Smooth muscle cell of the brain vasculature (primary cell): ENCODE results near the gene ZNF385C.
"Not testable (repeated sequence)": the region's sequence is repeated elsewhere in the genome, so short reads cannot be mapped to it uniquely, and the experiment has no call there.

Source experiments
- DNase-seq: peaks from one replicate; pipeline ENCODE4 v3.0.0-alpha.2; 2012; ENCODE audit warnings: low read depth, low spot score

The ZNF385C gene

DNA sequence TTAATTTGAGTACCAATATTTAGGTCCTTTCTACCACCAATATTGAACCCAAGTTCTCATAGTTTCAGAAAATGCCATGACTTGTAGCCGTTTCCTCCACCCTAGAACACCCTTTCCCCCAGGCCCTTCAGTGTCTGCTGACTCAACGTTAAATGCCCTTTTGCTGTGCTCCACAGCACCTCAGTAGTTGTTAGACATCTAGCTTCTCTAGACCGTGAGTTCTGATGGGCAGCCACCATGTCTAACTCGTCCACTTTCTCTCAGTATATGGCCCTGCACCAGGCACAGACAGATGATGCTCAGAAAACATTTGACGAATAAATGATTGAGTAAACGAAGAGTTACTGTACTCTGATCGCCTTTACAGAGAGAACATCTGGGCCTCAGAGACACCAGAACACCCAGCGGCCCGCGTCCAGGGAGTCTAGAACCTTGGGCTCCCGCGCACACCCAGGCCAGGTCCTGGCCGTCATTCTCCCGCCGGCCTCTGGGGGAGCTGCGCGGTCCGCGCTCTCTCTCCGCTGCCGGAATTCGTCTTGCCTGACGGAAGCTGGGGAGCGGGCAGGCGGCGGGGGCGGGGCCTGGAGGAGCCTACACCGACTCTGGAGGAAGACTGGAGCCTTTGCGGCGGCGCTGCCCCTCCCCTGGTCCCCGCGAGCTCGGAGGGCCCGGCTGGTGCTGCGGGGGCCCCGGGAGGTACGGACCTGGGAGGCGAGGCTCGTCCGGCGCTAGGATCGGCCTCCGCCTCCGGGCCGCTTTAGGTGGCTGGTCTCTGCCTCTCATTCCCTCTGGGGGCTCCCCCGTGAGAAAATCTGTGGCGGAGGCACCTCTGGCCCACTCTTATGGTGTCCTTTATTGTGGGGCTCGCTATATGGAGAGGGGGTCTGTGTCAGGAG is 78.5 kb downstream of the ZNF385C start, which contains the start of gene NKIRAS2:
TSS of gene NKIRAS2 (plus strand) at position 582 of the 896 bp plus-strand sequence. CDS start 1,488 bp downstream, outside the sequence.
- peak; percentile 63 for DNase-seq

DNA sequence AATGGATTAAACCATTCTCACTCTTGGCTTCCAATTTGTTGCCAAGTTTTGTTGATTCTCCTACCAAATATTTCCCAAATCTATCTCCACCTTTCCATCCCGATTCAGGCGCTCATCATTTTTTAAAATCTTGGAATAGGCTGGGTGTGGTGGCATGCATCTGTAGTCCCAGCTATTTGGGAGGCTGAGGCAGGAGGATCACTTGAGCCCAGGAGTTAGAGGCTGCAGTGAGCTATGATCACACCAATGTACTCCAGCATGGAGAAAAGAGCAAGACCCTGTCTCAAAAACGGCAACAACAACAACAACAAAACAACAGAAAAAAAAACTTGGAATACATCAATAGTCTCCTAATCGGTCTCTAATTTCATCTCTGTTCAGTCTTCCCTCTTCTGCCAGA is 79.3 kb downstream of the ZNF385C start:
- DNase-seq: no peak

DNA sequence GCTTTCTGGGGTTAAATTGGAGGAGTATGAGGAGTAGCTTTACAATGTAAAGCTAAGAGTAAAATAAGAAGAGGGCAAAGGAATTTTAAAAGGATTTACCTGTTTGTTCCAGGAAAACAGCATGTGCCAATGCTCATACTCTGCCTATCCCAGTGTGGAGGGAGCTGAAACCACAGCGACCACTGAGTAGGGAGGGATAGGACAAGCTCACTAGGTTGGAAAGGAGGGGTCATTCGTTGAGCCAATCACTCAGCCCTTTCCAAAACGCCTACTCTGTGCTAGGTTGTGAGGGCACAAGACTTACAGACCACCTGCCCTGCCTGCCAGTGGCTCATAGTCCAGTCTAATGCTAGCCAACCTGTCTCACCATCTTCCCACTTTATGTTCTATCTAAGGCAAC is 79.9 kb downstream of the ZNF385C start:
- DNase-seq: no peak

DNA sequence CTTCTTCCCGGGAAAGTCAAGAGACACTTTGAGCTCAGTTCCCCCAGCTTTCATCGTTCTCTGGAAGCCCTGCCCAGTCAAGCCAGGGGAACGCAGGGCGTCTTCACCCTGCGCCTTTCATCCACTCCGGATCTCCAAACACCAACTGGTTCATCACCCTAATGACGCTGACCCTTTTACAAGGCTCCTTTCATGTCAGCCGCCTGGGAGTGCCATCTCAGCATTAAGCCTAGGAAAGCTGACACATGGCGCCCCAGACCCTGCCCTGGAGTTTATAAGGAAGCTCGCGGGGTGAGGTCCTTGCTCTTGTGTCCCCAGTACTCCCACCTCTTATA is 80.4 kb downstream of the ZNF385C start:
- DNase-seq: no peak

DNA sequence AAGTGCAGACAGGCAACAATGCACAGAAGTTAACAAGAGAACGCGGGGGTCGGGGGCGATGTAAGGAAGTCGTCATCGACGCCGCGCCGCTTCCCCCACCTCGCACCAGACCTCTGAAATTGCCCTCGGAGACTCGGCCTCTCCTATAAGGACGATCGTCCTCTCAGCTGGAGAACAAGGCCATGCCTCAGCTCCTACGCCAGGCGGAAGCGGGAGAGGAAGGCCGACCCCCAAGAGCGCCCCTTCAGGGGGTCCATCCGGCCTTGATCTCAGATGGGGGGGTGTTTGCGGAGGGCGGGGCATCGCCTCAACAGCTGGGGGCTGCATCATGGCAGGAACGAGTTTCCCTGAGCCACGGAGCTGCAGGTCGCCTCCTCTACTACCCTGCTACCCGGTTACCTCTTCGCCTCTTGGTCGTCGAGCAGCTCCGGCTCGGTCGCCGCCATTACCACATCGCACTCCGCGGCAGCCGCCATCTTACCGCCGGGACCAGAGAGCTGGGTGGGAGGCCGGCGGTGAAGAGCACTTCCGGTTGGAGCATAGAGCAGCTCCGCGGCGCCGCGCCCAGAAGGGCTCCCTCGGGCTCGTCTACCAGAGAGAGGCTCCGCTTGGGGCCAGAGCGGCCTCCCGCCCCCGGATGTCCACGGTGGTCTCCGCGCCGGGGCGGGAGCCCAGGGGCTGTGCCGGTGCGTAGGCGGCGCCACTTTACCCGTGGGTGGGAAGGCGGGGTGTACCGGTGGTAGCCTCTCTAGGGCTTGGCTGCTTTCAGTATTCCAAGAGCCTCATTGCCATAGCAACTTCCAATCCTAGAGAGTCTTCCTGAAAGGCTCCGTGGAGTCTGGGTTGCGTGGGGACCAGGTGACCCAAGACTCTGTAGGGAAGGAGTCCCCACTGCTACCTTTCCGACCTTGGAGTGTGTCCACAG is 81.1 kb downstream of the ZNF385C start, which contains the start of gene DNAJC7:
TSS of gene DNAJC7 (minus strand) at position 499 of the 925 bp plus-strand sequence. CDS start at position 476, 23 bp downstream.
- peak; percentile 73 for DNase-seq

DNA sequence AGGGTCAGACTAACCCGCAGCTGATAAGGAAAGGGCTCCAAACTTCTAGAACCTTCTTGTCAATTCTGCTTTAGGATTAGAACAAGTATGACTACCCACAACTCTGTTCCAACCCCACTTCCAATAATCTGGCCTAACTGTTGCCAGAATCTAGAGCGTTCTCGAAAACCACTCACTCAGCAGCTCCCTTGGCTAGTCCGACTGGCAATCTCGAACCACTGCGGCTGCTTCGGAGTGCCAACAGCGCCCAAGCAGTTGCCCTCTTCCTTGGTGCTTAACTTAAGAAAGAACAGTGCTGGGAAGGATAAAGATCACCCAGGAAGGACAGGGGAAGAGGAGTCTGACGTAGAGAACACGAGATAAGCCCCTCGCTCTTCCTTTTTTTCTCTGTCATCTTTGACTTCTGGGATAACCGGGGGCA is 81.9 kb downstream of the ZNF385C start:
- DNase-seq: no peak

DNA sequence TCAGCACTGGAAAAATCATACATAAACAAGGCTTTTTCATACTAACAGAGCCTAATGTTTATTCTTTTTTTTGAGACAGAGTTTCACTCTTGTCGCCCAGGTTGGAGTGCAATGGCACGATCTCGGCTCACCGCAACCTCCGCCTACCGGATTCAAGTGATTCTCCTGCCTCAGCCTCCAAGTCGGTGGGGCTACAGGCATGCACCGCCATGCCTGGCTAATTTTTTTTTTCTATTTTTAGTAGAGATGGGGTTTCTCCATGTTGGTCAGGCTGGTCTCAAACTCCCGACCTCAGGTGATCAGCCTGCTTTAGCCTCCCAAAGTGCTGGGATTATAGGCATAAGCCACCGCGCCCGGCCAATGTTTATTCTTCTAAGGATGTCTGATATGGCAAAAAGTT is 84.5 kb downstream of the ZNF385C start:
- not testable (repeated sequence) for DNase-seq

DNA sequence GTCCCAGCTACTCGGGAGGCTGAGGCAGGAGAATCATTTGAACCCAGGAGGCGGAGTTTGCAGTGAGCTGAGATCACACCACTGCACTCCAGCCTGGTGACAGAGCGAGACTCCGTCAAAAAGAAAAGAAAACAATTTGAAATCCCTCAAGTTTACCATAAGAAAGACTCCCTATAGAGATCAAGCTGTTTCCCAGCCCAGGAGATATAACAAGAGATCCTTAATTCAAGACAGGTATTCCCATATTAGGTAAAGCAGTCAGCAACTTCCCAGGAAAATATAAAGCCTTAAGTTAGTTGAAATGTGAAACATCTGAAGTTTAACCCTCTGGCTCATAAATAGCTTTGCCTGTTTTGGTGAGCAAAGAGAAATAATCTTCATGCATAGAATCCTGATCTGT is 85.9 kb downstream of the ZNF385C start:
- not testable (repeated sequence) for DNase-seq

DNA sequence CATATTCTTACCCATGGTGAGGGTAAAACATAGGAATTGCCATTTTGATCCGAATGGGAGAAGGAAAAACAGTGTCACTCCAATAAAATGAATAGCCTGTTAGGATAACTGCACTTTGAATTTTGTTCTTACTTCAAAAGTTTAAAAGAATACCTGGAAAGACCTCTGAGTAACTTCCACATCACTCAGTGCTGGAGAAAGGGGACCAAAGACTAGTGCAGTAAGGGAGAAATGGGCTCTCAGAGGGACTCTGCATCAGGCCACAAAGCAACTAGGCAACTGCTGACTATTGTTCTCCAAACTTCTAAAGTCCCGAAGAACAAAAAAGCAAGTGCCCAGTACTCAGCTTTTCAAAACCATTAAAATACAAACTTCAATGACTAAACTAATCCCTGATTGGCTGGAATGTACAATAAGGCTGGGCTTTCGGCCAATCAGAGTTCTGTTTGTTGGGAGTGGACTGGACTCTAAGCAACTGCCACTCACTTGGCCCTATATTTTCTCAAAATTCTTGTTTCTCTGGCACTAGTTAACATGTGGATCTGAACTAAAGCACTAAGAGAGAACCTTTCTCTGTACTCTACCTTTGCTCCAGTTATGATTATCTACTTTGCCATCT is 87.3 kb downstream of the ZNF385C start:
- no peak for DNase-seq

DNA sequence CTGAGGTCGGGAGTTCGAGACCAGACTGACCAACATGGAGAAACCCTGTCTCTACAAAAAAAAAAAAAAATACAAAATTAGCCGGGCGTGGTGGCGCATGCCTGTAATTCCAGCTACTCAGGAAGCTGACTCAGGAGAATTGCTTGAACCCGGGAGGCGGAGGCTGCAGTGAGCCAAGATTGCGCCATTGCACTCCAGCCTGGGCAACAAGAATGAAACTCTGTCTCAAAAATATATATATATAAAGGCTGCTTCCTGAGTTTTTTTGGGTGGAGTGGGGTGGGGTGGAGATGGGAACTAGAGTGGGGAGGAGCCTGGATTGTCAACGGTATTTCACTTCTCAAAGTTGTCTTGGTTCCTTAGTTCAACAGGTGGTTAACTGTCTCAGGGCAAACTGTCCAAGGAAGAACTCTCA is 88.0 kb downstream of the ZNF385C start:
- DNase-seq: not testable (repeated sequence)

DNA sequence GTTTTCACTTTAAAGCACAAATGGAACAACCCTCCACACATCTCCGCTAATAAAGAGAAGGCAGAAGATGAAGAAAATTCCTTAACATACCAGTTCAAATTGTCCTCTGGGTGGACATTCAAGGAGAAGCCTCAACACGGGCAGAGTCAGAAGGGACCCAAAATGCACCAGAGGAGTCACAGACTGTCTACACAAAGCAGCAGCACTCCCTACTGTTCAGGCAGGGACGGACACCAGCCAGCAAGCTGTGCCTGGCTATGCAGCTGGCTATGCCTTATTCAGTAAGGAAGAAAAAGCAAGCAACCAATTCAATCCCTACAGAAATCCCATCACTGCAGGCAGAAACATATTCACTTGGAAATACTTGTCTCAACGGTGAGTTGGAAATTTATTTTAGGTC is 89.1 kb downstream of the ZNF385C start:
- DNase-seq: no peak

DNA sequence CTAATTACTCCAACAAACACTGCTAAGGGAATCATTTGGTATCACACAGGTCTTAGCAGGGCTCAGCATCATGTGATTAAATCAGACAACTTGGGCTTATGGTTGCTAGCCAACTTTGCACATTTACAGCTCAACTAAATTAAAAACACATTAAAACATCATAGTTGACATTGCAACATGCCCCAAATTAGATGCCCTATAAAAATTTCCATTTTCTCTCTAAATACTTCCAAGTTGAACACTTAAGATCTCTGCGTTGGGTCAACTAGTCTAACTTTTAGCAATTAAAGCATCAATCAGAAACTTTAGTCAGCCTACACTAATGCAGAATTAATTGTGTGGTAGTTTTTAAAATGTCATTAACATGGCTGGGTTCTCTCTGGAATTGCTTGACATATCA is 93.1 kb downstream of the ZNF385C start:
- no peak for DNase-seq

DNA sequence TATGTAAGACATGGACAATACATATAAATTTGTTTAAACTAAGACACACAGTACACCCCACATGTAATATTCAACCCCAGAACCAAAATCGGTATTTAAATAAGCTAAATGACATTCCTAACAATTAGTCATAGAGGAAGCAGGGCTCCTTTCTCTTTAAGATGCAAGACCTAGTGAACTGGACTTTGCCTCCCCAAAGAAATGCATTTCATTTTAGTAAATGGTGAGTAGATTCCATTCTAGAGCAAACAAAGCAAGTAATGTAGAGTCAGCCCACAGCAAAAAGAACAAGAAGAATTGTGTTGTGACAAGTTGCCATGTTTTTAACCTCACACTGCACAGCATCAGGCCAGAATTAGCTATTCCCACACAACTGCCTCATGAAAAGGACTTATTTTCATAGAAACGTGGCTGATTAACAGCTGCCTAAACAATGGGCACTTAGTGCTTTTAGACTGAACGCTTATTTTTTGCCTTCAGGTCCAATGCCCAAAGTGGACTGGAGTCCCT is 95.4 kb downstream of the ZNF385C start:
- no peak for DNase-seq

DNA sequence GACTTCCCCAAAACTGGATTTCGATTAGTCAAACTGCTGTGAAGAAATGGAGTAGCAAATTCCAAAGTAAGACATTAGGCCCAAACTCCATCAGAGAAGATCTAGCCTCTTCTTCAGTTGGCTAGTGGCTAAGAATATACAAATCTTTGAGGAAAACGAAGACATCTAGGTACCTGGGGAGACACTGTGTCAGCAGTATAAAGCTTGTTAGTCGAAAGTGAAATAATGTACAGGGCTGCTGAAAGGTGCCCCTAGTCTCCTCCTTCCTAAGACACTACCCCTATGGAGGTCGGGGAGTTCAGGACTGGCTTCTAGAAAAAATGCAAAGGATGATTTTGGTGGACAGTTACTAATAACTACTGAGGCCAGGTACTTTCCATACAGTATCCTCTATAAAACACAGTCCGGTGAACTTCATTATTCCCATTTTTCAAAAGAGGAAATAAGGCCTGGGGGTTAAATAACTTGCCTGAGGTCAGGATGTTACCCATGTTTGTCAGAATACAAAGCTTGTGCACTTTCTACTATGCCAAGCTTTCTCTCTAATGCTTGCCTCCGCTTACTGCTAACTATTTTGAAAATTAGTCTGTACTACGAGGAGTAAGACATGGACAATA is 96.0 kb downstream of the ZNF385C start:
- no peak for DNase-seq

DNA sequence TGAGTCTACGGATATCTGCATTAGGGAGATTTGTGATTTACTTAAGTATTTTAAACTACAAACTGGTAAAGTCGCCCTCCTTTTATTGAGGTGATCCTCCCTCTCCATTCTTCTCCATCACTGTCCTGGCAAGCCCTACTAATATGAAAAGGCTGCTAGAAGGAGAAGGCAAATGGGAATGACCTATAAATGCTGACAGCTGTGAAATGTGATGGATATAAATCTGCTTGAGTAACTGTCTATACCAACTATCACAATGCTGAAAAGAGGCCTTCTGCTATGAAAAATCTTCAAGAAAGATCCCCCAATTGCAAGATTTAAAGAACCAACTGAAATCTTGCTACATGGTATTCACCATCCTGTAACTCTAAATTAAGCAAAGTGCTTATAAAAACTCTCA is 96.5 kb downstream of the ZNF385C start:
- no peak for DNase-seq

DNA sequence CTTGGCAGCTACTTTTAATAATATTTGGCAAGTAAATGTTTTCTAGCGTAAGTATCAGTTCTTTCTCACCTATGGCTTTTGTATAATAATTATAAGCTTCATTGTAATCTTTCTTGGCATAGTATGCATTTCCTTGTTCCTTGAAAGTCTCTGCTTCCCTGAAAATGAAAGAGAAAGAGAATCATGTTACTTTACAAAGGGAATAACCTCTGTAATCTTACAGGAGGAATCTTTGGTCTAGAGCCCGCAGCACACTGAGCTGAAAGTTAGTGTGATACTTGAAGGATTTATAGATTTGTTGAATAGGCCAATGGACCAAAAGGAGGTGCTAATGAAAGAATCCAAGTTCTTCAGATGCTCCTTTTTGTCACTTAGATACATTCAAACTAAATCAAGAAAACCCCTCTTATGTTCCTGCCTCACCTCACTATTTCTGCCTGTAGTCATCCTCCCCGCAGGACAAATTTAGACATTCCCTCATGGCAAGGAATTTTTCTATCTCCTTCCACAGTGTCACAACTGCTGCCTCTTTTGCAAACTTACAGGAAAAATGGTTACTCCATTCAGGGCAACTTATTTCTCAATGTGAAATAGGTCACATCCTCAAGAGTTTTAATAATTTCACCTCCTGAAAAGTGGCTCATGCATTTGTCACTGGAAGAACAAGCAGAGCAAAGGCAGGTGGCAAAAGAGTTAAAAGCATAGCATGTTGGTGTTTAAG is 97.7 kb downstream of the ZNF385C start:
- DNase-seq: no peak

DNA sequence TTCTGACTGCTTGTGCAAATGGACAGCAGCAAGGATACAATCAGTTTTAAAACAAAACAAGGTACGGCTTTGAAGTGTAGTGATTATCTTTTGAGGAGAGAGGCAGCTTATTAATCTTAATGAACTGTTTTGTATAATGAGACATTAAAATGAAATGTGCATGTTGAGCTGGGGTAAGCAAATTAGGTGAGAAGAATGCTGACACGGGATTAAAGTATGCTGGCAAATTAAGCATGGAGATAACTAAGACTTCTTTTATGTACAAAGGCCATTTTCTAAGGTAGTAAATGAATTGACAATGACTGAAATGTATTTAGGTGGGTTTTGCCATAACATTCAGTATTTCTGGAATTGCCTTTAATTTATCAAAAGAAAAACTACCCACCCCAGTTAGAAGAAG is 99.8 kb downstream of the ZNF385C start:
- no peak for DNase-seq

DNA sequence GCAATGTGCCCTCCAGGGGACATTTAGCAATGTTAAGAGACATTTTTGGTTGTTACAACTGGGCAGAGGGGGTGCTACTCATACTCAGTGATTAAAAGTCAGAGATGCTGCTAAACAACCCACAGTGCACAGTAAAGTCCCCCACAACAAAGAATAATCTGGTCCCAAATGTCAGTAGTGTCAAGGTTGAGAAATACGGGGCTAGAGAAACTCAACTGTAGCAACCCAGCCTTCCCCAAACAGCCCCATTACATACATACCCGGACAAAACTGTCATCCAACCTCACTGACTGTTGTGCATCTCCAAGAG is 101.5 kb downstream of the ZNF385C start:
- DNase-seq: no peak

DNA sequence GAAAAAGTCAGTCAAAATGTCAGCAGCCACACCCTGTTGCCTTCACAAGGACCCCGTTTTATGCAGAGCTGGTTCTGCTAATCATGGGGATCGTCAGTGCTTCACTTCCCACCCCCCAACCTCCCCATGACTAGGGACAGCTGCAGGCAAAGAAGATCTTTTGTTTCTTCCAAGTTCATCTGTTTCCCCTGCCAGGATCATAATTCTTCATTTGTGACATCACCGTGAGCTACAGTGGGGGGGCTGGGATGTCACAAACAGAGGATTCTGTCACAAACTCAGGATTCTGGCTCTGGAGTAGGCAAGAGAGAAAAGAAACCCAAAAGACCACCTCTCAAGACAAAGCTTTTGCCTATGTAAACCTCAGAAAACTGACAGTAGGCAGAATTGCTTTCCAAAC is 105.7 kb downstream of the ZNF385C start:
- DNase-seq: no peak

DNA sequence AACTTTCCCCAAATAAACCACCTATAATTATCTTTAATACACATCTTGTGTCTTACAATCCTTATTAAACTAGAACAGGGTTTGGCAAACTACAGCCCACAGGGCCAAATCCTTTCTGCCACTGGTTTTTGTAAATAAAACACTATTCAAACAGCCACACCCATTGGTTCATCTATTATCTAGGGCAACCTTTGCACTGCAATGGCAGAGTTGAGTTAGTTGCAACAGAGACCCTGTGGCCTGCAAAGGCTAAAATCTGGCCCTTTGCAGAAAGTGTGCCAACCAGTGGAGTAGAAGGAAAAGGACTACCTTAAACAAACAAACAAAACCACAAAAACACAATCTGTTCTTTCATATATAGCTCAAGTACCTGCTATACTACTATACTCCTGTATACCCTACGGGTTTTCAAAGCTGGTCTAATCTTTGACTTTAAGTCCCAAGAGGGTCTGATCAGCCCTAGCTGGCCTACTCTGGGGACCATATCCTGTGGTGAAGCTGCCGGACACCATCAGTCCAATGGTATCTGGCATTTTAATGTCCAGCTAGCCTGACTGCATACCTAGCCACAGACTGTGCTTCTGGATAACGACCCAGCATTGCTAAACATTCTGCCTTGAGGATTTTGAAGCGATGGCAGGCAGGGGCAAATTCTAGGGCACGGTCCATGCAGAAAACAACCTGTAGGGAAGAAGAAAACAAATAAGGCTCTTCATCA is 108.4 kb downstream of the ZNF385C start:
- no peak for DNase-seq
